Right kidney (tissue), 1 donor: ENCODE results near the gene SH3BP2.

ENCODE experiments used
- DNase-seq: peaks from one replicate; pipeline ENCODE4 v3.0.0-alpha.2; 2016

The SH3BP2 gene

GRCh38 chr4:2878346-2878745 lies 85.5 kb downstream of the SH3BP2 start:
- DNase-seq, result no peak

- no peak for DNase-seq
Observed at GRCh38 chr4:2879026-2879425, 86.1 kb downstream of the SH3BP2 start.

- no peak for DNase-seq
Observed at GRCh38 chr4:2881431-2881830, 88.5 kb downstream of the SH3BP2 start.

GRCh38 chr4:2882341-2882740 lies 89.5 kb downstream of the SH3BP2 start:
- DNase-seq, result no peak

- DNase-seq, result no peak
Observed at GRCh38 chr4:2886161-2886560, 93.3 kb downstream of the SH3BP2 start.

- no peak for DNase-seq
Observed at GRCh38 chr4:2886622-2887021, 93.7 kb downstream of the SH3BP2 start.

- DNase-seq, result no peak
Observed at GRCh38 chr4:2887343-2887742, 94.5 kb downstream of the SH3BP2 start.

- DNase-seq, result no peak
Observed at GRCh38 chr4:2888886-2889285, 96.0 kb downstream of the SH3BP2 start.
